KOPT-K1 (cell line): ENCODE measurements around the gene CADM2.

Experiments
- H3K27ac ChIP-seq: fragments of 200-600 bp; sonication (generic); 2 replicates; pipeline ENCODE4 v1.5.1; 2016; ENCODE audit warnings: antibody characterized with exemption, mild to moderate bottlenecking, low read depth, low read length; ENCODE audit not compliant: poor library complexity, severe bottlenecking
- H3K36me3 ChIP-seq: fragments of 200-600 bp; sonication (generic); 2 replicates; pipeline ENCODE4 v1.5.1; 2017; ENCODE audit warnings: antibody characterized with exemption, mild to moderate bottlenecking, low read length, moderate library complexity; ENCODE audit not compliant: insufficient read depth
- H3K9me3 ChIP-seq: fragments of 200-600 bp; sonication (generic); 2 replicates; pipeline ENCODE4 v1.5.1; 2017; ENCODE audit warnings: antibody characterized with exemption, low read length, mild to moderate bottlenecking; ENCODE audit not compliant: insufficient read depth, poor library complexity, severe bottlenecking

CADM2 gene

GRCh38 chr3:85255949-85256348 lies 297.2 kb downstream of the CADM2 start:
- H3K27ac ChIP-seq, result no peak overlapping the region

GRCh38 chr3:85258326-85258725 lies 299.5 kb downstream of the CADM2 start:
- no peaks in the 10 kb centered on the region for H3K9me3 ChIP-seq
- no peak overlapping the region for H3K27ac ChIP-seq
- no peaks in the 10 kb centered on the region for H3K36me3 ChIP-seq

More at GRCh38 chr3:85255949-85256348, 297.2 kb downstream of the CADM2 start:
- no peaks in the 10 kb centered on the region for H3K9me3 ChIP-seq
- H3K36me3 ChIP-seq, result no peaks in the 10 kb centered on the region

- H3K27ac ChIP-seq, result no peak overlapping the region
- no peaks in the 10 kb centered on the region for H3K9me3 ChIP-seq
- no peaks in the 10 kb centered on the region for H3K36me3 ChIP-seq
Measured at GRCh38 chr3:85258819-85259218, 300.0 kb downstream of the CADM2 start.

- no peak overlapping the region for H3K27ac ChIP-seq
- H3K36me3 ChIP-seq, result no peaks in the 10 kb centered on the region
- H3K9me3 ChIP-seq, result no peaks in the 10 kb centered on the region
Measured at GRCh38 chr3:85259748-85260147, 301.0 kb downstream of the CADM2 start.

- Histone ChIP-seq H3K9me3 (no peaks in the 10 kb centered on the region), H3K36me3 (no peaks in the 10 kb centered on the region), H3K27ac (no peak overlapping the region)
Measured at GRCh38 chr3:85264381-85264780, 305.6 kb downstream of the CADM2 start.

GRCh38 chr3:85270488-85270887 lies 311.7 kb downstream of the CADM2 start:
- Histone ChIP-seq H3K27ac (no peak overlapping the region), H3K9me3 (no peaks in the 10 kb centered on the region), H3K36me3 (no peaks in the 10 kb centered on the region)

GRCh38 chr3:85271911-85272310 lies 313.1 kb downstream of the CADM2 start:
- Histone ChIP-seq H3K9me3 (no peaks in the 10 kb centered on the region), H3K36me3 (no peaks in the 10 kb centered on the region), H3K27ac (no peak overlapping the region)

- Histone ChIP-seq H3K9me3 (no peaks in the 10 kb centered on the region), H3K27ac (no peak overlapping the region), H3K36me3 (no peaks in the 10 kb centered on the region)
Measured at GRCh38 chr3:85288257-85288656, 329.5 kb downstream of the CADM2 start.

GRCh38 chr3:85297291-85297690 lies 338.5 kb downstream of the CADM2 start:
- Histone ChIP-seq H3K36me3 (no peaks in the 10 kb centered on the region), H3K9me3 (no peaks in the 10 kb centered on the region), H3K27ac (no peak overlapping the region)

GRCh38 chr3:85298032-85298431 lies 339.2 kb downstream of the CADM2 start:
- no peaks in the 10 kb centered on the region for H3K9me3 ChIP-seq
- no peak overlapping the region for H3K27ac ChIP-seq
- no peaks in the 10 kb centered on the region for H3K36me3 ChIP-seq

- Histone ChIP-seq H3K27ac (no peak overlapping the region), H3K9me3 (no peaks in the 10 kb centered on the region), H3K36me3 (no peaks in the 10 kb centered on the region)
Measured at GRCh38 chr3:85303156-85303555, 344.4 kb downstream of the CADM2 start.

GRCh38 chr3:85304360-85304964 lies 345.7 kb downstream of the CADM2 start:
- Histone ChIP-seq H3K36me3 (no peaks in the 10 kb centered on the region), H3K27ac (no peak overlapping the region), H3K9me3 (no peaks in the 10 kb centered on the region)

- Histone ChIP-seq H3K27ac (no peak overlapping the region), H3K36me3 (no peaks in the 10 kb centered on the region), H3K9me3 (no peaks in the 10 kb centered on the region)
Measured at GRCh38 chr3:85312331-85312730, 353.5 kb downstream of the CADM2 start.

- Histone ChIP-seq H3K36me3 (no peaks in the 10 kb centered on the region), H3K9me3 (no peaks in the 10 kb centered on the region), H3K27ac (no peak overlapping the region)
Measured at GRCh38 chr3:85313380-85313779, 354.6 kb downstream of the CADM2 start.

GRCh38 chr3:85316252-85316651 lies 357.5 kb downstream of the CADM2 start:
- Histone ChIP-seq H3K27ac (no peak overlapping the region), H3K36me3 (no peaks in the 10 kb centered on the region)

GRCh38 chr3:85321892-85322291 lies 363.1 kb downstream of the CADM2 start:
- H3K36me3 ChIP-seq, result no peaks in the 10 kb centered on the region
- H3K27ac ChIP-seq, result no peak overlapping the region
- H3K9me3 ChIP-seq, result no peaks in the 10 kb centered on the region

More at GRCh38 chr3:85316252-85316651, 357.5 kb downstream of the CADM2 start:
- no peaks in the 10 kb centered on the region for H3K9me3 ChIP-seq
